Measurements from ENCODE around the gene ABCA1.
"Not testable (repeated sequence)": the region's sequence is repeated elsewhere in the genome, so short reads cannot be mapped to it uniquely, and the experiment has no call there.

ABCA1 gene

DNA sequence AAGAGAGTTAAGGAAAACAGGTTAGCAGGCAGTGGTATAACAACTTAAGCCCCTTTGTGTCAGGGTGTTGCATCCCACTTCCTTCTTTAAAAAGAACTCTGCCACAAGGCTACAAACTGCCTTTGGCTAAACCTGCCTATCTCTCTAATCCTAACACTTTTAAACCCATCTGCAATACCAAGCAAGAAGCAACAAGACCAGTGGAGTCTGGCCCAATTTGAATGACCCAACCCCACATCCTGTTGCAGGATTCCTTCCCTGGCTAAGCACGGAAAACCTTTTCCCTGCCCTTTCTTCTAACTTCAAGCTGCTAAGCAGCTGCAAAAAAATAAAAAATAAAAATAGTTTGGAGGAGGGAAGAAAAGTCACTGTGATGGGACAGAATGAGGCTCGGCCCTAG is 27.1 kb downstream of the ABCA1 start:
- DNase-seq (ENCODE audit: low read depth): peak; percentile 60
- H3K4me3 ChIP-seq (ENCODE audit: low read length): no peak overlapping the region
- TF ChIP-seq, protein P1, sequence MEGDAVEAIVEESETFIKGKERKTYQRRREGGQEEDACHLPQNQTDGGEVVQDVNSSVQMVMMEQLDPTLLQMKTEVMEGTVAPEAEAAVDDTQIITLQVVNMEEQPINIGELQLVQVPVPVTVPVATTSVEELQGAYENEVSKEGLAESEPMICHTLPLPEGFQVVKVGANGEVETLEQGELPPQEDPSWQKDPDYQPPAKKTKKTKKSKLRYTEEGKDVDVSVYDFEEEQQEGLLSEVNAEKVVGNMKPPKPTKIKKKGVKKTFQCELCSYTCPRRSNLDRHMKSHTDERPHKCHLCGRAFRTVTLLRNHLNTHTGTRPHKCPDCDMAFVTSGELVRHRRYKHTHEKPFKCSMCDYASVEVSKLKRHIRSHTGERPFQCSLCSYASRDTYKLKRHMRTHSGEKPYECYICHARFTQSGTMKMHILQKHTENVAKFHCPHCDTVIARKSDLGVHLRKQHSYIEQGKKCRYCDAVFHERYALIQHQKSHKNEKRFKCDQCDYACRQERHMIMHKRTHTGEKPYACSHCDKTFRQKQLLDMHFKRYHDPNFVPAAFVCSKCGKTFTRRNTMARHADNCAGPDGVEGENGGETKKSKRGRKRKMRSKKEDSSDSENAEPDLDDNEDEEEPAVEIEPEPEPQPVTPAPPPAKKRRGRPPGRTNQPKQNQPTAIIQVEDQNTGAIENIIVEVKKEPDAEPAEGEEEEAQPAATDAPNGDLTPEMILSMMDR (conservative IDR thresholded peaks at IDR 0.05; ENCODE audit: low read length): no peak

DNA sequence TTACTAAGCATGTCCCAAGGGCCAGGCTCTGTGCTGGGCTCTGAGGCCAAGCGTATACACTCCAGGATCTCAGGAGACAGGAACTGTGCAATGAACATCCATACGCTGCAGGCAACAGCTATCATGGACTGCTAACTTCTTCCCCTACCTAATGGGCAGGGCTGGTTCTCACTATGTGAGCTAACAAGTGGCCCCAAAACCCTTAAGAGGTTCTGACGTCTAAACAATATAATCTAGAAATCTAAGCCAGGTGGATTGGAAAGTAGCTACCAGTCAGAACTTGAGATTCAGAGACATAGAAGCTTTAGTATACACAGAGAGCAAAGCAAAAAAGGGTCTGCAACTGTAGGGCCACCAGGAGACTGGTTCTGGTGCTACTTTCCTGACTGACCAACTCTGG is 27.6 kb downstream of the ABCA1 start:
- H3K4me3 ChIP-seq (ENCODE audit: low read length): no peak overlapping the region
- TF ChIP-seq, protein P1 (conservative IDR thresholded peaks at IDR 0.05; ENCODE audit: low read length): no peak
- DNase-seq (ENCODE audit: low read depth): no peak

DNA sequence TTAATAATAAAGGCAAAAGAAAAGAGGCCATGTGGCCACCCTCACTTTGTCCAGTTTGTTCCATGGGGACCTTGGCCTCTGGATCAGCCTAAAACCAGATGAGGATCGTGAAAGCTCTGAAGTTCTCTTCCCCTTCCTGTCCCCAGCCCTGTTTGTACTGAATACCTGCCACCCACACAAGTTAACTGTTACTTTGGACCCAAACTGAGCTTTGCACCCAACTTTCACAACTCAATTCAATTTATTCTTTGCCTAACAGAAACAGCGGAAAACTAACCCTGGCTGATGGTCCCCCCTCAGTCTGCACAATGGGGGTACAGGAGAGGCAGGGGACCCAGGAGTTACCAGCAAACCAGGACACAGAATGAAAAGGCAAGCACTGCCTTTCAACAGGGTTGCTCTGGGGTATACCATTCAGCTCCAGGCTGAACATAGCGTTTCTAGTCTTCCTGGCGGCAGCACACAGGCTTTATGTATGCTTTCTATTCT is 28.2 kb downstream of the ABCA1 start:
- DNase-seq (ENCODE audit: low read depth): no peak
- TF ChIP-seq, protein P1 (conservative IDR thresholded peaks at IDR 0.05; ENCODE audit: low read length): no peak
- H3K4me3 ChIP-seq (ENCODE audit: low read length): no peak overlapping the region

DNA sequence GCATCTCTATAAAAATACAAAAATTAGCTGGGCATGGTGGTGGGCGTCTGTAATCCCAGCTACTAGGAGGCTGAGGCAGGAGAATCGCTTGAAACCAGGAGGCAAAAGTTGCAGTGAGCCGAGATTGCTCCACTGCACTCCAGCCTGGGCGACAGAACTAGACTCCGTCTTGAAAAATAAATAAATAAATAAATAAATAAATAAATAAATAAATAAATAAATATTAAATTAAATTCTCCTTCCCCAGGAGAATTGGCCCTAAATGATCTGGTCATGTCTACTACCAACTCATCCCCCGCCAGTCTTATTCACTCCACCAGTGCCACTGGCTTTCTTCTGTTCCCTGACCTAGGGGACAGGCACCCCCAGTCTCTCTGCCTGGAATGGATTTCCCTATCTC is 29.6 kb downstream of the ABCA1 start:
- not testable (repeated sequence) for DNase-seq (ENCODE audit: low read depth)

DNA sequence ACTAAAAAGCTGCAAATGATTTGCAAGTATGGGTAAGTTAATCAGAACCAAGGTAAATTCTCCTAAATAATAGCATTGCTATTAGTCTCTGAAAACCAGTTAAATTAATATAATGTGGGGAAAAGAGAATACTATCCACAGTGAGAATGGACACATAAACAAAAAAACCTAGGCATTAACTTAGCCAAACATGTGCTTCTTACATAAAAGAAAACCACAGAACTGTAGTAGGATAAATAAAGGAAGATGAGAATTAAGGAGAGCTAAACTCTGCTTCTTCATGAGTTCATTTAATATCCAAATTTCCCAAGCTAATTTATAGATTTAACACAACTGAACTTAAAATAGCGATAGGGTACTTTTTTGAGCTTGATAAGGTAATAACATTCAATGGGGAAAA is 31.8 kb downstream of the ABCA1 start:
- no peak for DNase-seq (ENCODE audit: low read depth)

More for the DNA sequence above, 29.6 kb downstream of the ABCA1 start:
- H3K4me3 ChIP-seq (ENCODE audit: low read length): not testable (repeated sequence)

DNA sequence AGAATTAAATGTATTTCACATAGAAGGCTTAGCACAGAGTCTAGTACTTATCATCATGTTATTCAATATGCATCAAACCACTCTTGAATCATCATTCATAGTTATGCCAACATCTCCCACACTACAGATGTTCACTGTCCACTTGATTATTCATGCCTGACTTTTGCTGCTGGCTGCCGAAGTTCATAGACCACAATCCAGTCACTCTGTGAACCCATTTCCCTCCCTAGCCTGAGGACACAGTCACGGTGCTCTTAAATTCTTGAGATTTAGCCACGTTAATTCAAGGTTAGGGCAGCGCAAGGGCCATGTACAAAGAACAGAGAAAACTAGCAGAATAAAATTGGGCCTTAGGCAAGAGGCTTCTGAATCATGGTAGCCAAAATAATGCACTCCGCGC is 32.4 kb downstream of the ABCA1 start:
- DNase-seq (ENCODE audit: low read depth): peak; percentile 88
- TF ChIP-seq, protein P1 (conservative IDR thresholded peaks at IDR 0.05; ENCODE audit: low read length): no peak
- H3K4me3 ChIP-seq (ENCODE audit: low read length): no peak overlapping the region

More for the DNA sequence above, 31.8 kb downstream of the ABCA1 start:
- TF ChIP-seq, protein P1 (conservative IDR thresholded peaks at IDR 0.05; ENCODE audit: low read length): no peak
- H3K4me3 ChIP-seq (ENCODE audit: low read length): no peak overlapping the region

DNA sequence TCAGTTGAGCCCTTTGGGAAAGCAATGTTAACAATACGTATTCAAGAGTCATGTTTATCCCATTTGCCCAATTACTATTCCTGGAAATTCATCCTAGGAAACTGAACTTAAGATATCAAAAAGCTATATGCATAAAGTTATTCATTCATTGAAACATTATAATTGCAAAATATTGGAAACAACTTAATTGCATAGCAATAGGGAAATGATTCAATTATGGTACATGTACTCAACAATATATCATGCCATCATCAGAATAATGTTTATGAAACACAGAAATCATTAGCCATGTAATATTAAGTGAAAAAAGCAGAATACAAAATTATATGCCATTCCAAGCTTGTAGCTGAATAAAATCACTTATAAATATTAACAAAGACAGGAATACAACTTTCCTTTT is 35.3 kb downstream of the ABCA1 start:
- DNase-seq (ENCODE audit: low read depth): no peak
- TF ChIP-seq, protein P1 (conservative IDR thresholded peaks at IDR 0.05; ENCODE audit: low read length): no peak
- H3K4me3 ChIP-seq (ENCODE audit: low read length): no peak overlapping the region

DNA sequence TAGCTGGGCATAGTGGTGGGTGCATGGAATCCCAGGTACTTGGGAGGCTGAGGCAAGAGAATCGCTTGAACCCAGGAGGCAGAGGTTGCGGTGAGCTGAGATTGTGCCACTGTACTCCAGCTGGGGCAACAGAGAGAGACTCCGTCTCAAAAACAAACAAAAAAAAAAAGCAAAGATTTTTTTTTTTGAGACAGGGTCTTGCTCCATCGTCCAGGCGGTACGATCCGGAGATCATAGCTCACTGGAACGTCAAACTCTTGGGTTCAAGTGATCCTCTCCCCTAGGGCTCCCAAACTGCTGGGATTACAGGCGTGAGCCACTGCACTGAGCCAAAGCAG is 37.6 kb downstream of the ABCA1 start:
- no peak for DNase-seq (ENCODE audit: low read depth)
- TF ChIP-seq, protein P1 (conservative IDR thresholded peaks at IDR 0.05; ENCODE audit: low read length): no peak
- no peak overlapping the region for H3K4me3 ChIP-seq (ENCODE audit: low read length)

All from AG10803 (cell line).